Measurements from ENCODE around the gene VAT1L. TPM values are rescaled to one million over a fixed set of nuclear protein-coding genes. Genes with fewer than 3 reads are reported as not detected.
A peak's percentile ranks its signal among the peaks of the same experiment; 100 is the strongest.

The VAT1L gene
- total RNA-seq, 2 experiments from 2014 or later: not detected

DNA sequence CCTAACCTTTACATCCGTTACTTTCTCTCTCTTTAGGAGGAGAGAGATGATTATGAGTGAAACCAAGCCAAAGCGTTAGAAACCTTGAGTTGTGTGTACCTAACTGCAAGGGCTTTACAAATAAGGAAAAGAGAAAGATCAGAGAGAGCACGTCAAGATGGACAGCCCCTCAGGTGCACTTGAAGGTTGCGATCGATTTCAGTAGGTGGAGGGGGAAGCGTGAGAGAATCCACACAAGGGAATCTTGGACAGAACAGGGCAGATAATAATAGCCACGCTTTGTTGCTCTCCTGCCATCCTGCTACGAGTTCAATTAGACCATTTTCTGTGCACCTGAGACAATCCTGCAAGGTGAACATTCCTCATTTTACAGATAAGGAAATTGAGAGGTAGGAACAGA is 78.4 kb downstream of the VAT1L start:
- ChIA-PET CTCF (no interaction called here), POLR2A (no interaction called here)
- Mint-ChIP-seq H3K36me3 (ENCODE audit: low read depth) (no peaks in the 10 kb centered on the region), H3K4me1 (ENCODE audit: low read depth) (peaks cover 10% of the 10 kb centered on the region), H3K4me3 (no peak overlapping the region), H3K9me3 (no peaks in the 10 kb centered on the region), H3K27me3 (peaks cover 6% of the 10 kb centered on the region), H3K27ac (no peak overlapping the region)
- no peak for TF ChIP-seq CTCF (IDR thresholded peaks at IDR 0.05)
- intact Hi-C loops (cut with micrococcal nuclease): no loop called here
- ATAC-seq: no peak
- no peak for DNase-seq

GRCh38 chr16:77868052-77868451 is 79.7 kb downstream of the VAT1L start:
- ATAC-seq (no peak), DNase-seq (no peak)
- Mint-ChIP-seq H3K4me3 (no peak overlapping the region), H3K36me3 (ENCODE audit: low read depth) (no peaks in the 10 kb centered on the region), H3K27ac (no peak overlapping the region), H3K27me3 (peaks cover 6% of the 10 kb centered on the region), H3K9me3 (no peaks in the 10 kb centered on the region), H3K4me1 (ENCODE audit: low read depth) (peaks cover 10% of the 10 kb centered on the region)
- TF ChIP-seq CTCF (IDR thresholded peaks at IDR 0.05): no peak
- ChIA-PET CTCF (no interaction called here), POLR2A (no interaction called here)
- intact Hi-C loops (cut with micrococcal nuclease): no loop called here

GRCh38 chr16:77868478-77868877 is 80.1 kb downstream of the VAT1L start:
- Mint-ChIP-seq H3K4me3 (no peak overlapping the region), H3K36me3 (ENCODE audit: low read depth) (no peaks in the 10 kb centered on the region), H3K27ac (no peak overlapping the region), H3K27me3 (peaks cover 6% of the 10 kb centered on the region), H3K9me3 (no peaks in the 10 kb centered on the region), H3K4me1 (ENCODE audit: low read depth) (peaks cover 10% of the 10 kb centered on the region)
- ChIA-PET CTCF (no interaction called here), POLR2A (no interaction called here)
- intact Hi-C loops (cut with micrococcal nuclease): no loop called here
- DNase-seq: peak; percentile 38
- no peak for TF ChIP-seq CTCF (IDR thresholded peaks at IDR 0.05)
- peak; percentile 79 for ATAC-seq

- Mint-ChIP-seq H3K4me1 (ENCODE audit: low read depth) (peaks cover 10% of the 10 kb centered on the region), H3K36me3 (ENCODE audit: low read depth) (no peaks in the 10 kb centered on the region), H3K9me3 (no peaks in the 10 kb centered on the region), H3K4me3 (no peak overlapping the region), H3K27me3 (peaks cover 11% of the 10 kb centered on the region), H3K27ac (no peak overlapping the region)
- no peak for ATAC-seq
- TF ChIP-seq CTCF (IDR thresholded peaks at IDR 0.05): no peak
- intact Hi-C loops (cut with micrococcal nuclease): no loop called here
- CTCF ChIA-PET: no interaction called here
- POLR2A ChIA-PET: no interaction called here
- DNase-seq: no peak
Observed at GRCh38 chr16:77869997-77870813, 81.8 kb downstream of the VAT1L start.

DNA sequence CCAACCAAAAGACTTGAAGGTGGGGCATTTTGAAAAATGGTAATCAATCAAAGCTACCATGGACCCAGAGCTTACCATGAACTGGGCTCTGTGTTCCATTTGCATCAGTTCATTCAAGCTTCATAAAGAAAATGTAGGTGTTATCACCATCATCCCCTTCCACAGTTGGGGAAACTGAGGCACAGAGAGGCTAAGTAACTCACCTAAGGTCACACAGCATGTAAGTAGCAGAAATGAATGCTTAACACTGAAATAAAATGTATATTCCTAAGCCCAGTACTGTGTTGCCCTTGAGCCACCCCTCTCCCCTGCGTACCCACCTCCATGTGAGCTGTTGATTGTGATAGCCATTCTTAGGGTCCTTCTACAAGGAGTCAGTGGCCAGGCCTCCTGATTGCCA is 83.6 kb downstream of the VAT1L start:
- no peak overlapping the region for H3K4me3 Mint-ChIP-seq
- no peaks in the 10 kb centered on the region for H3K9me3 Mint-ChIP-seq
- DNase-seq: no peak
- POLR2A ChIA-PET: no interaction called here
- no peak for ATAC-seq
- H3K27ac Mint-ChIP-seq: no peak overlapping the region
- intact Hi-C loops (cut with micrococcal nuclease): no loop called here
- no peak for TF ChIP-seq CTCF (IDR thresholded peaks at IDR 0.05)
- H3K4me1 Mint-ChIP-seq (ENCODE audit: low read depth): peaks cover 10% of the 10 kb centered on the region
- no peaks in the 10 kb centered on the region for H3K36me3 Mint-ChIP-seq (ENCODE audit: low read depth)
- peaks cover 7% of the 10 kb centered on the region for H3K27me3 Mint-ChIP-seq
- CTCF ChIA-PET: no interaction called here

Measured in activated CD8-positive, alpha-beta T cell treated with anti-CD3 and anti-CD28 coated beads for 36 hours (primary cell).